H1 (cell line): Measurements from ENCODE around the gene METTL9.

ENCODE experiments used
- BACH1 ChIP-seq: IDR thresholded peaks from 2 replicates; pipeline ENCODE4 v1.6.1; 2012; ENCODE audit warnings: low read length, improper control_type of control experiment
- CHD2 ChIP-seq: IDR thresholded peaks from 2 replicates; pipeline ENCODE4 v1.6.1; 2012; ENCODE audit warnings: low read length, improper control_type of control experiment
- KDM5A ChIP-seq: fragments of 200-600 bp; IDR thresholded peaks from 2 replicates; pipeline ENCODE4 v1.7.1; 2012; ENCODE audit warnings: mild to moderate bottlenecking, low read length, inconsistent platforms, mixed read lengths
- PHF8 ChIP-seq: fragments of 200-600 bp; sonication (generic); conservative IDR thresholded peaks from 2 replicates; pipeline ENCODE4 v1.7.1; 2012; ENCODE audit warnings: low read depth, mild to moderate bottlenecking, inconsistent platforms, low read length, moderate library complexity
- POLR2A ChIP-seq, 2 experiments: IDR thresholded peaks; 1 replicate in 1 of 2; 2 replicates in 1 of 2; pipeline ENCODE4 v1.6.1; 2011; ENCODE audit warnings: low read depth in 2 of 2, low read length in 2 of 2, mild to moderate bottlenecking in 2 of 2; ENCODE audit errors: control extremely low read depth in 1 of 2
- RBBP5 ChIP-seq: IDR thresholded peaks from 2 replicates; pipeline ENCODE4 v1.7.1; 2012; ENCODE audit warnings: low read depth, mild to moderate bottlenecking, inconsistent platforms, low read length, moderate library complexity, borderline replicate concordance
- SIN3A ChIP-seq, 2 experiments: IDR thresholded peaks in 1 of 2; conservative IDR thresholded peaks in 1 of 2; 2 replicates each; pipeline ENCODE4 v1.6.1; 2011 to 2012; ENCODE audit warnings: low read length in 2 of 2, improper control_type of control experiment in 1 of 2, low read depth in 1 of 2, mild to moderate bottlenecking in 1 of 2
- SP4 ChIP-seq: IDR thresholded peaks from 2 replicates; pipeline ENCODE4 v1.6.1; 2012; ENCODE audit warnings: low read length, inconsistent platforms
- SUZ12 ChIP-seq: fragments of 200-600 bp; sonication (generic); IDR thresholded peaks from 2 replicates; pipeline ENCODE4 v1.6.1; 2012; ENCODE audit warnings: mild to moderate bottlenecking, inconsistent platforms, low read length, moderate library complexity, mixed read lengths
- TAF1 ChIP-seq: IDR thresholded peaks from 2 replicates; pipeline ENCODE4 v1.6.1; 2011; ENCODE audit warnings: mild to moderate bottlenecking, low read depth, low read length
- TCF12 ChIP-seq: IDR thresholded peaks from 2 replicates; pipeline ENCODE4 v1.6.1; 2011; ENCODE audit warnings: low read depth, mild to moderate bottlenecking, low read length
- TF ChIP-seq, protein P1 (sequence below), 3 experiments: IDR thresholded peaks; 1 replicate in 2 of 3; 2 replicates in 1 of 3; pipeline versions ENCODE4 v1.5.1 to v1.6.1; 2011; ENCODE audit warnings: low read length in 3 of 3, mild to moderate bottlenecking in 3 of 3, inconsistent platforms in 2 of 3, low read depth in 1 of 3, moderate library complexity in 1 of 3; ENCODE audit not compliant: insufficient read depth in 1 of 3; ENCODE audit errors: control extremely low read depth in 1 of 3
- TF ChIP-seq, protein P2 (sequence below): IDR thresholded peaks from 2 replicates; pipeline ENCODE4 v1.6.1; 2011; ENCODE audit warnings: low read length, improper control_type of control experiment

DNA sequence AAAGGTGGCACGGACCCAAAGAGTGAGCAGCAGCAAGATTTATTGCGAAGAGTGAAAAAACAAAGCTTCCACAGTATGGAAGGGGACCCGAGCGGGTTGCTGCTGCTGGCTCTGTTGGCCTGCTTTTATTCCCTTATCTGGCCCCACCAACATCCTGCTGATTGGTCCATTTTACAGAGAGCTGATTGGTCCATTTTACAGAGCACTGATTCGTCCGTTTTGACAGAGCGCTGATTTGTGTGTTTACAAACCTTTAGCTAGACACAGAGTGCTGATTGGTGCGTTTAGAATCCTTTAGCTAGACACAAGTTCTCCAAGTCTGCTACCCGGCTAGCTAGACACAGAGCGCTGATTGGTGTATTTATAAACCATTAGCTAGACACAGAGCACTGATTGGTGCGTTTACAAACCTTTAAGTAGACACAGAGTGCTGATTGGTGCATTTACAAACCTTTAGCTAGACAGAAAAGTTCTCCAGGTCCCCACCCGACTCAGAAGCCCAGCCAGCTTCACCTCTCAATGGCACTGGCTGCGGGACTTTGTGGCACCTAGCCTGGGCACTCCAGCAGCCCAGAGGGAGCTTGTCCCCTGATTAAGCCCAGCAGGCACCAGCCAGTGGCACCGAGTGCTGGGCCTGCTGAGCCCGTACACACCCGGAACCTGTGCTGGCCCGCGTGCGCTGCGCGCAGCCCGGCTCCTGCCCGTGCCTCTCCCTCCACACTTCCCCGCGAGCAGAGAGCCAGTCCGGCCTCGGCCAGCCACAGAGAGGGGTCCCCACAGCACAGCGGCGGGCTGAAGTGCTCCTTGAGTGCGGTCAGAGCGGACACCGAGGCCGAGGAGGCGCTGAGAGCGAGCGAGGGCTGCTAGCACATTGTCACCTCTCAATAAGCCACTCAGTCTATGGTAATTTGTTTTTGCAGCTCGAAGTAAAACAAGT, 37.9 kb downstream of the METTL9 start:
- no peak for TF ChIP-seq KDM5A
- TF ChIP-seq, protein P1, sequence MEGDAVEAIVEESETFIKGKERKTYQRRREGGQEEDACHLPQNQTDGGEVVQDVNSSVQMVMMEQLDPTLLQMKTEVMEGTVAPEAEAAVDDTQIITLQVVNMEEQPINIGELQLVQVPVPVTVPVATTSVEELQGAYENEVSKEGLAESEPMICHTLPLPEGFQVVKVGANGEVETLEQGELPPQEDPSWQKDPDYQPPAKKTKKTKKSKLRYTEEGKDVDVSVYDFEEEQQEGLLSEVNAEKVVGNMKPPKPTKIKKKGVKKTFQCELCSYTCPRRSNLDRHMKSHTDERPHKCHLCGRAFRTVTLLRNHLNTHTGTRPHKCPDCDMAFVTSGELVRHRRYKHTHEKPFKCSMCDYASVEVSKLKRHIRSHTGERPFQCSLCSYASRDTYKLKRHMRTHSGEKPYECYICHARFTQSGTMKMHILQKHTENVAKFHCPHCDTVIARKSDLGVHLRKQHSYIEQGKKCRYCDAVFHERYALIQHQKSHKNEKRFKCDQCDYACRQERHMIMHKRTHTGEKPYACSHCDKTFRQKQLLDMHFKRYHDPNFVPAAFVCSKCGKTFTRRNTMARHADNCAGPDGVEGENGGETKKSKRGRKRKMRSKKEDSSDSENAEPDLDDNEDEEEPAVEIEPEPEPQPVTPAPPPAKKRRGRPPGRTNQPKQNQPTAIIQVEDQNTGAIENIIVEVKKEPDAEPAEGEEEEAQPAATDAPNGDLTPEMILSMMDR (IDR thresholded peaks at IDR 0.05; ENCODE audit: control extremely low read depth in 1 of 3, insufficient read depth in 1 of 3, low read depth in 1 of 3, low read length in 3 of 3), result no peak
- TF ChIP-seq SIN3A (conservative IDR thresholded peaks at IDR 0.05 in 1 of 2, IDR thresholded peaks at IDR 0.05 in 1 of 2; ENCODE audit: low read depth in 1 of 2, low read length in 2 of 2), result no peak
- TF ChIP-seq, protein P2, sequence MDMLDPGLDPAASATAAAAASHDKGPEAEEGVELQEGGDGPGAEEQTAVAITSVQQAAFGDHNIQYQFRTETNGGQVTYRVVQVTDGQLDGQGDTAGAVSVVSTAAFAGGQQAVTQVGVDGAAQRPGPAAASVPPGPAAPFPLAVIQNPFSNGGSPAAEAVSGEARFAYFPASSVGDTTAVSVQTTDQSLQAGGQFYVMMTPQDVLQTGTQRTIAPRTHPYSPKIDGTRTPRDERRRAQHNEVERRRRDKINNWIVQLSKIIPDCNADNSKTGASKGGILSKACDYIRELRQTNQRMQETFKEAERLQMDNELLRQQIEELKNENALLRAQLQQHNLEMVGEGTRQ, result no peak
- no peak for TF ChIP-seq PHF8
- no peak for TF ChIP-seq CHD2
- TF ChIP-seq SUZ12, result no peak
- no peak for TF ChIP-seq TCF12
- TF ChIP-seq TAF1, result no peak
- TF ChIP-seq RBBP5, result no peak
- no peak for TF ChIP-seq BACH1
- TF ChIP-seq SP4, result no peak
- no peak for TF ChIP-seq POLR2A (IDR thresholded peaks at IDR 0.05; ENCODE audit: control extremely low read depth in 1 of 2, low read depth in 2 of 2, low read length in 2 of 2)
